ENCODE results near the gene SRMS. TPM values are rescaled to one million over a fixed set of nuclear protein-coding genes. Genes with fewer than 3 reads are reported as not detected.
"Not testable (repeated sequence)": the region's sequence is repeated elsewhere in the genome, so short reads cannot be mapped to it uniquely, and the experiment has no call there.

SRMS gene
- total RNA-seq, 1 donor, result not detected

- no peaks in the 10 kb centered on the region for H3K27me3 ChIP-seq (ENCODE audit: insufficient read depth, low read length)
Observed at GRCh38 chr20:63564036-63564810, 16.7 kb upstream of the SRMS start.

GRCh38 chr20:63563225-63563935 is 15.8 kb upstream of the SRMS start:
- H3K4me1 ChIP-seq (ENCODE audit: insufficient read depth, low read length), result peaks cover 19% of the 10 kb centered on the region
- H3K4me3 ChIP-seq (ENCODE audit: low read length), result no peak overlapping the region
- no peaks in the 10 kb centered on the region for H3K27me3 ChIP-seq (ENCODE audit: insufficient read depth, low read length)
- H3K9me3 ChIP-seq (ENCODE audit: low read depth, low read length), result no peaks in the 10 kb centered on the region

More at GRCh38 chr20:63564036-63564810, 16.7 kb upstream of the SRMS start:
- no peaks in the 10 kb centered on the region for H3K9me3 ChIP-seq (ENCODE audit: low read depth, low read length)
- H3K4me1 ChIP-seq (ENCODE audit: insufficient read depth, low read length), result peaks cover 28% of the 10 kb centered on the region
- no peak overlapping the region for H3K4me3 ChIP-seq (ENCODE audit: low read length)

GRCh38 chr20:63562461-63563224 is 15.1 kb upstream of the SRMS start:
- Histone ChIP-seq H3K4me3 (ENCODE audit: low read length) (no peak overlapping the region), H3K9me3 (ENCODE audit: low read depth, low read length) (no peaks in the 10 kb centered on the region), H3K4me1 (ENCODE audit: insufficient read depth, low read length) (peaks cover 12% of the 10 kb centered on the region), H3K27me3 (ENCODE audit: insufficient read depth, low read length) (no peaks in the 10 kb centered on the region)

GRCh38 chr20:63561624-63562396 is 14.3 kb upstream of the SRMS start:
- Histone ChIP-seq H3K9me3 (ENCODE audit: low read depth, low read length) (no peaks in the 10 kb centered on the region), H3K4me3 (ENCODE audit: low read length) (no peak overlapping the region), H3K4me1 (ENCODE audit: insufficient read depth, low read length) (peaks cover 4% of the 10 kb centered on the region), H3K27me3 (ENCODE audit: insufficient read depth, low read length) (no peaks in the 10 kb centered on the region)

GRCh38 chr20:63560856-63561609 is 13.5 kb upstream of the SRMS start:
- H3K27me3 ChIP-seq (ENCODE audit: insufficient read depth, low read length), result no peaks in the 10 kb centered on the region
- H3K4me3 ChIP-seq (ENCODE audit: low read length), result no peak overlapping the region
- no peaks in the 10 kb centered on the region for H3K9me3 ChIP-seq (ENCODE audit: low read depth, low read length)
- no peaks in the 10 kb centered on the region for H3K4me1 ChIP-seq (ENCODE audit: insufficient read depth, low read length)

GRCh38 chr20:63560333-63560805 is 12.8 kb upstream of the SRMS start:
- H3K4me3 ChIP-seq (ENCODE audit: low read length), result no peak overlapping the region
- no peaks in the 10 kb centered on the region for H3K9me3 ChIP-seq (ENCODE audit: low read depth, low read length)
- H3K4me1 ChIP-seq (ENCODE audit: insufficient read depth, low read length), result no peaks in the 10 kb centered on the region
- no peaks in the 10 kb centered on the region for H3K27me3 ChIP-seq (ENCODE audit: insufficient read depth, low read length)

- not testable (repeated sequence) for H3K4me3 ChIP-seq (ENCODE audit: low read length); H3K9me3 ChIP-seq (ENCODE audit: low read depth, low read length); H3K27me3 ChIP-seq (ENCODE audit: insufficient read depth, low read length); H3K4me1 ChIP-seq (ENCODE audit: insufficient read depth, low read length)
Observed at GRCh38 chr20:63559485-63560332, 12.2 kb upstream of the SRMS start.

- Histone ChIP-seq H3K4me3 (ENCODE audit: low read length) (no peak overlapping the region), H3K27me3 (ENCODE audit: insufficient read depth, low read length) (no peaks in the 10 kb centered on the region), H3K9me3 (ENCODE audit: low read depth, low read length) (no peaks in the 10 kb centered on the region), H3K4me1 (ENCODE audit: insufficient read depth, low read length) (peaks cover 4% of the 10 kb centered on the region)
Observed at GRCh38 chr20:63558804-63559484, 11.4 kb upstream of the SRMS start.

- Histone ChIP-seq H3K4me3 (ENCODE audit: low read length) (no peak overlapping the region), H3K27me3 (ENCODE audit: insufficient read depth, low read length) (no peaks in the 10 kb centered on the region), H3K9me3 (ENCODE audit: low read depth, low read length) (no peaks in the 10 kb centered on the region)
Observed at GRCh38 chr20:63557481-63557891, 9.9 kb upstream of the SRMS start.

GRCh38 chr20:63556873-63557478 is 9.4 kb upstream of the SRMS start:
- Histone ChIP-seq H3K9me3 (ENCODE audit: low read depth, low read length) (no peaks in the 10 kb centered on the region), H3K27me3 (ENCODE audit: insufficient read depth, low read length) (no peaks in the 10 kb centered on the region), H3K4me1 (ENCODE audit: insufficient read depth, low read length) (peaks cover 21% of the 10 kb centered on the region), H3K4me3 (ENCODE audit: low read length) (no peak overlapping the region)

More at GRCh38 chr20:63557481-63557891, 9.9 kb upstream of the SRMS start:
- peaks cover 16% of the 10 kb centered on the region for H3K4me1 ChIP-seq (ENCODE audit: insufficient read depth, low read length)

- Histone ChIP-seq H3K4me3 (ENCODE audit: low read length) (no peak overlapping the region), H3K4me1 (ENCODE audit: insufficient read depth, low read length) (peaks cover 21% of the 10 kb centered on the region), H3K9me3 (ENCODE audit: low read depth, low read length) (no peaks in the 10 kb centered on the region), H3K27me3 (ENCODE audit: insufficient read depth, low read length) (no peaks in the 10 kb centered on the region)
Observed at GRCh38 chr20:63555661-63556381, 8.3 kb upstream of the SRMS start.
